Measurements from ENCODE around the gene ZNF616. TPM values are rescaled to one million over a fixed set of nuclear protein-coding genes. Genes with fewer than 3 reads are reported as not detected.

The ZNF616 gene
- total and polyA plus RNA-seq, 2 donors from 2014 or later: 3.2 to 12.8 TPM

- Histone ChIP-seq H3K36me3 (ENCODE audit: control insufficient read depth in 2 of 3, insufficient read depth in 3 of 3, low read length in 3 of 3) (peaks cover 13 to 30% (median 20%) of the 10 kb centered on the region in 3 donors), H3K9ac (ENCODE audit: low read length in 3 of 3) (no peak overlapping the region), H3K27me3 (ENCODE audit: control insufficient read depth, insufficient read depth, low read length) (no peaks in the 10 kb centered on the region), H3K27ac (ENCODE audit: low read depth in 2 of 2, low read length in 2 of 2) (no peak overlapping the region), H3K4me3 (ENCODE audit: low read length in 3 of 3) (peak overlapping the region in 1 of 3 donors; percentile 10), H3K4me1 (ENCODE audit: control insufficient read depth in 2 of 3, insufficient read depth in 2 of 3, low read depth in 1 of 3, low read length in 3 of 3) (no peaks in the 10 kb centered on the region), H3K9me3 (ENCODE audit: control insufficient read depth in 2 of 3, insufficient read depth in 1 of 3, low read length in 3 of 3) (peaks cover 16 to 40% (median 32%) of the 10 kb centered on the region in 3 donors)
- FAIRE-seq: no peak
- intact Hi-C loops (cut with DNase I): no loop called here
- TF ChIP-seq CTCF (IDR thresholded peaks at IDR 0.05; ENCODE audit: borderline replicate concordance, extremely low read depth, insufficient read depth): no peak
- no peak for DNase-seq
Observed at GRCh38 chr19:52155596-52156359, 16.0 kb upstream of the ZNF616 start.

- no peaks in the 10 kb centered on the region for H3K36me3 ChIP-seq (ENCODE audit: control insufficient read depth in 2 of 3, insufficient read depth in 3 of 3, low read length in 3 of 3)
- H3K9ac ChIP-seq (ENCODE audit: low read length in 3 of 3): no peak overlapping the region
- FAIRE-seq (peak; percentile 8), DNase-seq (no peak)
- no peak overlapping the region for H3K4me3 ChIP-seq (ENCODE audit: low read length in 3 of 3)
- H3K9me3 ChIP-seq (ENCODE audit: control insufficient read depth in 2 of 3, insufficient read depth in 1 of 3, low read length in 3 of 3): peaks cover 0 to 2% (median 0%) of the 10 kb centered on the region in 3 donors
- H3K27ac ChIP-seq (ENCODE audit: low read depth in 2 of 2, low read length in 2 of 2): no peak overlapping the region
- TF ChIP-seq CTCF (IDR thresholded peaks at IDR 0.05; ENCODE audit: borderline replicate concordance, extremely low read depth, insufficient read depth): no peak
- no peaks in the 10 kb centered on the region for H3K4me1 ChIP-seq (ENCODE audit: control insufficient read depth in 2 of 3, insufficient read depth in 2 of 3, low read depth in 1 of 3, low read length in 3 of 3)
- H3K27me3 ChIP-seq (ENCODE audit: control insufficient read depth, insufficient read depth, low read length): no peaks in the 10 kb centered on the region
- intact Hi-C loops (cut with DNase I): no loop called here
Observed at GRCh38 chr19:52148256-52148655, 8.5 kb upstream of the ZNF616 start.

DNA sequence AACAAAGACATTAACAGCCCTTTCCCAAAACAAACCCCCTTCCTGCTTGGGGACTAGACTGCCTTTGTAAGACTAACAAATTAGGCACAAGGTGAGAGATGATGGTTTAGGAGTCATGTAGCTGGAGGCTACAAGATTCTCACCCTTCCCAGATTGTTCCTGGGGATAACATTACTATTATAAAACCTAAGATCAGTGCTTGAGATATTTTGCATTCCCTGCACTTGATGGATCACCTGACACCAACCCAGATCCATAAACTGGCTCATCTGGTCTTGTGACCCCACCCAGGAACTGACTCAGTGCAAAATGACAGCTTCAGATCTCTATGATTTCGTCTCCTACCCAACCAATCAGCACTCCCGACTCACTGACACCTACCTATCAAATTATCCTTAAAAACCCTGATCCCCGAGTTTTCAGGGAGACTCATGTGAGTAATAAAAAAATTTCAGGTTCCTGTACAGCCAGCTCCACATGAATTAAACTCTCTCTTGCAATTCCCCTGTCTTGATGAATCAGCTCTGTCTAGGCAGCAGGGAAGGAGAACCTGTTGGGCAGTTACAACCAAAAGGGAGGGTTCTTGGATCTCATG is 2.4 kb upstream of the ZNF616 start:
- Histone ChIP-seq H3K36me3 (ENCODE audit: control insufficient read depth in 2 of 3, insufficient read depth in 3 of 3, low read length in 3 of 3) (no peaks in the 10 kb centered on the region), H3K4me3 (ENCODE audit: low read length in 3 of 3) (no peak overlapping the region), H3K9me3 (ENCODE audit: control insufficient read depth in 2 of 3, insufficient read depth in 1 of 3, low read length in 3 of 3) (no peaks in the 10 kb centered on the region), H3K9ac (ENCODE audit: low read length in 3 of 3) (no peak overlapping the region), H3K27me3 (ENCODE audit: control insufficient read depth, insufficient read depth, low read length) (no peaks in the 10 kb centered on the region), H3K4me1 (ENCODE audit: control insufficient read depth in 2 of 3, insufficient read depth in 2 of 3, low read depth in 1 of 3, low read length in 3 of 3) (peaks cover 0 to 13% (median 8%) of the 10 kb centered on the region in 3 donors), H3K27ac (ENCODE audit: low read depth in 2 of 2, low read length in 2 of 2) (no peak overlapping the region)
- intact Hi-C loops (cut with DNase I): no loop called here
- TF ChIP-seq CTCF (IDR thresholded peaks at IDR 0.05; ENCODE audit: borderline replicate concordance, extremely low read depth, insufficient read depth): no peak
- DNase-seq: no peak
- no peak for FAIRE-seq

All from kidney (tissue), 14 donors.